GM21529 (cell line): ENCODE measurements around the gene FOXI2.

Source experiments
- ATAC-seq: cut with Tn5 transposase; IDR thresholded peaks from one replicate; pipeline ENCODE4 v1.9.1; 2021; ENCODE audit not compliant: unreplicated experiment

FOXI2 gene

DNA sequence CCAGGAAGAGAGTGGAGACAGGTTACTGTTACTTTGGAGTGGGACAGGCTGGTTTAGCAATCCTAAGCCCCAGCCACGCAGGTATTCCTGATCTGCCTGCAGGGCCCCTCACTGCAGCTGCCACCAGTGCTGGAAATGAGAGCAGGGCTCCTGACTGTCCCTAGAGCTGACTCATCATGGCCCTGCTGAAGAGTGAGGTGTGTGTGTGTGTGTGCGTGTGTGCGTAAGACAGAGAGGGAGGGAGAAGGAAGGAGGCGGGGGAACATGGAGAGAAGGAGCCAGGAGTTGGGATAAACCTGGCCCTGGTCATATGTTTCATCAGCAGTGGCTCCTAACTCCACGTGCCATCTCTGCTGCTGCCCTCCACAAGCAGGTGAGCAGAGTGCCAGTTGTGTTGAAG is 3.6 kb downstream of the FOXI2 start:
- ATAC-seq = no peak

DNA sequence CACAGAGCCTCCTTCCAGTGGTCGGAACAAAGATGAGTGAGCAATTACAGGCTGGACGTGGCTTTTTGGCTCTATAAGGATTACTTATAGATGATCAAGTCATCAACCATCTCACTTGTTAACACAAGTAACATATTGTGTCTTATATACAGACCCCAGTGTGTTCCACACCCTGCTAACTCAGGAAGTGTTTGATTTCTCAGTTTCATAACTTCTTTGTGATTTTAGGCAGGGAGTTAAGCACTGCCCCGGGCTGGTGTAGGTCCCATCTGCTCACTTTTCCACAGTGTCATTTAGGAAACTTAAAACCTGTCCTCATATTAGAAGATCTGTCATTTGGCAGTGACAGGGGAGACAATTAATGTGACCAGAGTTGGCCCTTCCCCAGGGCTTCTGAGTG is 6.2 kb downstream of the FOXI2 start:
- ATAC-seq = no peak

DNA sequence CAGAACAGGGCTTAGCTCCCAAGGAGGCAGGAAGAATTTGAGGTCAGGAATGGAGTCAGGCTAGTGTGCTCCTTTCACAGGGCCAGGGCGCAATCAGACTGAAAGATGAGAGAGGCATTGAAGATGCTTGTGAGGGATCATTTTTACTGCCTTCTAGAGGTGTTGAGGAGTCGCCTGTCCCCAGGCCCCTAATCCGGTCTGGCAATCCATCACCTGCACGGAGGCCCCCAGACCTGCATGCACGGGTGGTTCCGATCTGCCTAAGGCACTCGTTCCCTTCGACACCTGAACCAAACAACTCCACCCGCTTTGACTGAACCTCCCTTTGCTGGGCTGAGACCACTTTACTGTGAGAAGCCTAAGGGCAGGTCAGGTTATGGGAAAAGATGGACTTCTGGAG is 8.0 kb downstream of the FOXI2 start:
- no peak for ATAC-seq

DNA sequence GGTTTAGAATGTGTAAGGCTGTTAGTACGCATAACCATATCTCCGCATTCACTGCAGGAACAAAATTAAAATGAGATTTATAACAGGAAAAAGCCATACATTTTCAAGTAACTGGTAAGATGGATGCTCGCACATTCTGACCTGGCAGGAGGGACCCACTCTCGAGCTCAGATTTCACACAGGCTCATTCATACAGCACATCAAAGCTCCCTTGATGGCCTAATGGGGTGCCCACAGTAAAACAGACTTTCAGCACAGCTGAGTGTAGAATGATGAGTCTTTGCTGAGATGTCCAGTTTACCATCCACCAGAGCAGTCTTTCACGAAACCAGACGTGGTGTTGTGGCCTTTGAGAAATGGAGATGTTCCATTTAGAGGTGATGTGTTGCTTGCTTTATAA is 8.9 kb downstream of the FOXI2 start:
- no peak for ATAC-seq

DNA sequence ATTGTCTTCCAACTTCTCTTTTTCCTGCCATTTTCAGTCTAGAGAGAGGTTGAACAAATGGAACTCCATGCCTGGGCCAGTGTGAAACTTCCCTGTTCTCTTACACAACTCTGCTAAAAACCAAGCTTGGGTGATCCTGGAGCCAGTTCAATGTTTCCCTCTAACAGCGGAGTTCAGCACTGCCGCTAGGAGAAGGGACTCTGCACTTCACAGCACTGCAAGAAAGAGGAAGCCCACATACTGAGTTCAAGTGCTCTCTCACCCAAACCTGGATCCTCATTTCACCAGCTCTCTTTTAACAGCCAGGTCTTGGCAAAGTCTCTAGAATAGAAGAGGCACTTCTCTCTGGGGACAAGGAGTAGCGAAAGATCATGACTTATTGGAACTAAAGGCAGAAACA is 18.8 kb downstream of the FOXI2 start:
- no peak for ATAC-seq

DNA sequence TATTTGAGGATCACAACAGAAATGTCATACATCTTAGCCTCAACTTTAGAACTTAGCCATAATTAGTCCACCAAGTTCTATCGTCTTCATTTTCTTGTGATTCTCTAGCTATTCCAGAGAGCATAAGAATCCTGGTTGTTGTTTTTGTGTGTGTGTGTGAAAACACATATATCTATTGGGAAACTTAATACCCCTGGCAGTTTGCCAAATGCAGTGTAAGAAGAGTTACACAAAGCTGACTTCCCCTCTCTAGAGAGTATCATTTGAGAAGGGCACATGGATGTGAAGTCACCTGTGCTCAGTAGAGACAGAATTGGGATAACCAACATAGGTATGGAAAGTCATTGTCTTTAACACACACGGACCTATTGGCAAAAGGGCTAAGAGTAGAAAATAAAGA is 19.3 kb downstream of the FOXI2 start:
- no peak for ATAC-seq

DNA sequence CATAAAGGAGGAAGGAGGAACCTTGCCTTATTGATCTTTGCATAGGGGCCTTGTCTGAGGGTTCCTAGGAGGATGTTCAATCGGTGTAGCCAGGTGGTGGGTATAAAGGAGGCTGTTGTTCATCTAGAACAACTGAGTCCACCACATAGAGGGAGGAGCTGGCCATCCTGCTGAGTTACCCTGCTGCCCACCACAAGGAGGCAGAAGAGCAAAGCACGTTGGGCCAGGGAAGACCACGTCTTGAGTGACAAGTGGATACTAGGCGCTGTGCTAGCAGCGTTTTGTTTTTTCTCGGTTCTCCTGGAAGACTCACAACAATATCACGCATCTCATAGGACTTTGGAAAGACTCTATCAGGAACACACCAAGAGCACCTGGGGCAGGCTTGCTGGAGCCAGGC is 20.0 kb downstream of the FOXI2 start:
- ATAC-seq = no peak

DNA sequence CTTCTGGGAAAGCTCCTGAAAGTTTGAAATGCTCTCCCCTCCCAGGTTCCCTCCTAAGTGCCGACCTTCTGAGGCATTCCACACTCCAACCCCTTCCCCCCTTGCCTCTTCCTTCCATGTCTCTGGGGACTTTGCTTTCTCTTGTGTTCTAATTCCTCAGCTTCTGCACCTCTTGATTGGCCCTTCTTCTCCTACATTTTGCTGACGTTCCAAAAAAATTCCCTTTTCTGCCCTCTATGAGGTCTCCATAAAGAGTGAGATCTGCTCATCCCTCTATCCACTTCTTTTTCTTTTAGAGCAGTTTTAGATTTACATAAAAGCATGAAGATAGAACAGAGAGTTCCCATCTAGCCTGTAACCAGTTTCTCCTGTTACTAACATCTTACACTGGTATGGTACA is 22.3 kb downstream of the FOXI2 start:
- ATAC-seq = no peak

DNA sequence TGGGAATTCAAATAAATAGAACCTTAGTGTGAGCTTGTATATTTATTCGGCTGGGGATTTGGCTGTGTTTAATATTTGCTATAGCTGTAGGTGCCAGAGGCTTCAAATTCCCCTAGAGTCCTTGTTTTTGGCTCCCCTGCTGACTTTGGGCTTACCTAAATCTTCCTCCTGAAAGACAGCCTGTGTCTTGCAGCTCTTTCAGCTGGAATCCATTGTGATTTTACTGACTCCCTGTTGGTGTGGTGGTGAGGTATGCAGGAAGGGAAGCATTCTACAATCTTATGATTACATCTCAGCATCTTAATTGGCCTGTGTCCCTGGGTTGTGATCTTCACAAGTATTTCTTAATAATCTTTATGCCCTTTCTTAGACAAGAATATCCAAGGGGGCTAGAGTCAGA is 25.9 kb downstream of the FOXI2 start:
- no peak for ATAC-seq

DNA sequence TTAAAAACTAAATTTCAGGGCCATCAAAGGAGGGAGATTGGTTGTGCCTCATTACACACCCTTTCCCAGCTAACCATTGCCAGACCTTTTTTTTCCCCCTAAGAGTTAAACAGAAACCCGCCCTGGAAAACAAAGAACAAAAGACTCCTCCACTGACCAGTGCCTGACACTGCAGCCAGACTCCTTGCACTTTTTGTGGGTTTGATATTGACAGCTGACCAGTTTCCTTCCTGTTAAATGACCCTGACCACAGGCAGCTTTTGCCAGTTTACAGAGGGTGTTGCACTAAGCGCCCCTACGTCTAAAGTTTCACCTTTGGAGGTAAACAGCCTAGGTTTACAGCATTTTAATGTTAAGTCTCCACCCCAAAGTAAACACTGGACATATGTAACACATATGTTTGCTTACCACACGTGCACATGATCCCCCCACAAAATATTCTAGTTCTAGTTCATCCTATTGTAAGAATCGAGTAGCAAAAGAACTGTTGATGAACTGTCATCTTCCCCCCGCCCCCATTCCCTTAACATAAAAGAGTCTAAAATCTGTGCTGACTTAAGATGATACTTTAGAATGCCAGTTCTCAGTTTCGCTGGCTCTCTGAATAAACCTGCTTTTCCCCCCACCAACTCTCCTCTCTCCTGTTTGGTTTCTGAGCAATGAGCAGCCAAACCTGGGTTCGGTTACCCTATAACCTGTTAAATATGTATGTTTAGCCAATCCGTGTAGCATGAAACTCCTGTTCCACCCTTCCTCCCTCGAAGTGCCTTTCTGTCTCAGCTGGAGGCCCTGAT is 38.0 kb downstream of the FOXI2 start:
- no peak for ATAC-seq

DNA sequence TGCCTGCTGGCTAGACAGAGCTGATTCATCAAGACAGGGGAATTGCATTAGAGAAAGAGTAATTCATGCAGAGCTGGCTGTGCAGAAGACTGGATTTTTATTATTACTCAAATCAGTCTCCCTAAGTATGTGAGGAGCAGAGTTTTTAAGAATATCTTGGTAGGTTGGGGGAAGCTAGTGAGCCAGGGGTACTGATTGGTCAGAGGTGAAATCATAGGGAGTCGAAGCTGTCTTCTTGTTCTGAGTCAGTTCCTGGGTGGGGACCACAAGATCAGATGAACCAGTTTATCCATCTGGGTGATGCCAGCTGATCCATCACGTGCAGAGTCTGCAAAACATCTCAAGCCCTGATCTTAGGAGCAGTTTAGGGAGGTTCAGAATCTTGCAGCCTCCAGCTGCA is 39.8 kb downstream of the FOXI2 start:
- ATAC-seq = no peak

DNA sequence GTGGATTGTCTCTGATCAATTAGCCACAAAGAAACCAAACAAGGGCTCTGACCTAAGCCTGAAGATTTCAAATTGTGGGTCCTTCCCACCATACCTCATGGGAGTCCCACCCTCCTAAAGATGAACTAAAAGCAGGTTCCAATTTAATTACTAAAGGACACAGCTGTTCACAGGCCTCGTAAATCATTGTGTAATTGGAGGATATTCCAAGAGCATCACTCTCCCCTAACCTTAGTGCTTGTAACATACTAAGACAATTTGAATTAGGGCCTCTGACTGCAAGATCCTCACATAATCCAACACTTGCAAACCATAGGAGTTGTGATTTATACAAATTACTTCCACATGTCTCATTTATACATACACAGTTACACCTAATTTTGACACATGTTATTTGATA is 44.4 kb downstream of the FOXI2 start:
- ATAC-seq = no peak

DNA sequence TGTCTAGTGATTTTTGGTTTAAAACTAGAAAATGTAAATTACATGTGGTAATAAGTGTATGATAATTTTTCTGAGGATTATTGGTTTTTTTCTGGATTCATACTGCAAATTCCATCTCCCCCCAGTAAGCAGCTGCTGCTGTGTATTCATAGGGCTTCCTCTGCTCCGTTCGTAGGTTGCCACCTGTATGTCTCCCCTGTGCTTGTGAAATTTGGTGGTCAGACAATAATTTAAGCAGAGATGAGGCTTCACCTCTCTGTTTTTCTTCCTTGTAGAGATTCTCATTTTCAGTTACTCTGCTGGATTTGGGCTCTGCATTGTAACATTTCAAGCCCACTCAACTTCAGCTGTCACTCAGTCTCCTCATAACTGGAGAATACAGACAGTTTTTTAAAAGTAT is 50.9 kb downstream of the FOXI2 start:
- no peak for ATAC-seq

DNA sequence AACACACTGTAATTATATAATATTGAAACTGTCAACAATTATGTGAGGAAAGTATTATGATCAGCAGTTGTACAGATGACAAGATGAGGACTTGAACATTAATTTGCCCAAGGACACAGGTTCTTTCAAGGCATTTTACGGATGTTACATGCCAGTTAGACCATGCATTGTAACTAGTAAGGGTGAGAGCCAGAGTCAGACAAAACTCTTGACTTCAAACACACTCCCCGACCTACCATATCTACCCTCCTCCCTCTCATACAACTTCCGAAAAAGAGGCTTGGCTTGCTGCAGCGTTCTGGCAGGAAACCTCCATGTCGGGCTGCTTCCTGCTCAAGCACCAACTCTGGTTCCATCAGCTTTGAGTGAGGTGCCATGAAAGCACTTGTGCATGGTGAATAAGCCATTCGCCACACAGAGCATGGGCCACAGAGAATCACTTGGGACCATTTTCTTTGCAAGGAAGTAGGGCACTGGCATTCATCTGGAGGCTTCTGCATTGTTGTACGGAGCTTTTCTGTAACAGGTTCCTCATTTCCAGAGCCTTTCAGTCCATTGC is 53.2 kb downstream of the FOXI2 start:
- ATAC-seq = no peak
